H1 (cell line): Measurements from ENCODE around the gene BTAF1.

Experiments
- BACH1 ChIP-seq: IDR thresholded peaks from 2 replicates; pipeline ENCODE4 v1.6.1; 2012; ENCODE audit warnings: low read length, improper control_type of control experiment
- CEBPB ChIP-seq: IDR thresholded peaks from 2 replicates; pipeline ENCODE4 v1.6.1; 2012; ENCODE audit warnings: low read depth, low read length
- CREB1 ChIP-seq: IDR thresholded peaks from 2 replicates; pipeline ENCODE4 v1.6.1; 2012; ENCODE audit warnings: inconsistent platforms
- CTCF ChIP-seq, 3 experiments: IDR thresholded peaks; 1 replicate in 2 of 3; 2 replicates in 1 of 3; pipeline versions ENCODE4 v1.5.1 to v1.6.1; 2011; ENCODE audit warnings: low read length in 3 of 3, mild to moderate bottlenecking in 3 of 3, inconsistent platforms in 2 of 3, low read depth in 1 of 3, moderate library complexity in 1 of 3; ENCODE audit not compliant: insufficient read depth in 1 of 3; ENCODE audit errors: control extremely low read depth in 1 of 3
- EP300 ChIP-seq, 2 experiments: IDR thresholded peaks; 1 replicate in 1 of 2; 2 replicates in 1 of 2; pipeline ENCODE4 v1.6.1; 2011 to 2012; ENCODE audit warnings: low read depth in 2 of 2, low read length in 2 of 2, mild to moderate bottlenecking in 2 of 2, borderline replicate concordance in 1 of 2, inconsistent platforms in 1 of 2, moderate library complexity in 1 of 2
- GABPA ChIP-seq: IDR thresholded peaks from 2 replicates; pipeline ENCODE4 v1.6.1; 2011; ENCODE audit warnings: mild to moderate bottlenecking, low read length, moderate library complexity, borderline replicate concordance; ENCODE audit not compliant: insufficient read depth
- MAFK ChIP-seq: IDR thresholded peaks from 2 replicates; pipeline ENCODE4 v1.6.1; 2012; ENCODE audit warnings: low read depth, mild to moderate bottlenecking, improper control_type of control experiment, low read length
- RFX5 ChIP-seq: IDR thresholded peaks from 2 replicates; pipeline ENCODE4 v1.6.1; 2011; ENCODE audit warnings: low read depth, low read length, improper control_type of control experiment, borderline replicate concordance
- SIN3A ChIP-seq, 2 experiments: IDR thresholded peaks in 1 of 2; conservative IDR thresholded peaks in 1 of 2; 2 replicates each; pipeline ENCODE4 v1.6.1; 2011 to 2012; ENCODE audit warnings: low read length in 2 of 2, improper control_type of control experiment in 1 of 2, low read depth in 1 of 2, mild to moderate bottlenecking in 1 of 2
- YY1 ChIP-seq: IDR thresholded peaks from 2 replicates; pipeline ENCODE4 v1.6.1; 2011; ENCODE audit warnings: low read depth, mild to moderate bottlenecking, low read length
- ZNF274 ChIP-seq: IDR thresholded peaks from 2 replicates; pipeline ENCODE4 v1.7.0; 2012; ENCODE audit warnings: low read length, borderline replicate concordance; ENCODE audit errors: extremely low read depth

GRCh38 chr10:91886954-91887271 lies 36.7 kb upstream of the BTAF1 start:
- TF ChIP-seq CEBPB (no peak), EP300 (IDR thresholded peaks at IDR 0.05; ENCODE audit: borderline replicate concordance in 1 of 2, low read depth in 2 of 2, low read length in 2 of 2) (no peak), MAFK (no peak), BACH1 (0 out of 2 replicates have a peak, but pooled peaks have one; percentile 92), SIN3A (conservative IDR thresholded peaks at IDR 0.05 in 1 of 2, IDR thresholded peaks at IDR 0.05 in 1 of 2; ENCODE audit: low read depth in 1 of 2, low read length in 2 of 2) (no peak), CTCF (IDR thresholded peaks at IDR 0.05; ENCODE audit: control extremely low read depth in 1 of 3, insufficient read depth in 1 of 3, low read depth in 1 of 3, low read length in 3 of 3) (no peak), RFX5 (no peak), CREB1 (no peak), GABPA (no peak), YY1 (no peak), ZNF274 (no peak)
